ENCODE data around the gene VILL.

- TF ChIP-seq CTCF (IDR thresholded peaks at IDR 0.05; ENCODE audit: low read length) (no peak), EZH2phosphoT487 (IDR thresholded peaks at IDR 0.05; ENCODE audit: low read length) (no peak)
Measured at GRCh38 chr3:37943631-37944314, 46.8 kb upstream of the VILL start.
